Sigmoid colon (tissue), 7 donors: ENCODE results near the gene SLC22A24. TPM values are rescaled to one million over a fixed set of nuclear protein-coding genes. Genes with fewer than 3 reads are reported as not detected.
"Not testable (repeated sequence)": the region's sequence is repeated elsewhere in the genome, so short reads cannot be mapped to it uniquely, and the experiment has no call there.

Experiments
- DNase-seq: peaks from one replicate; pipeline ENCODE4 v3.0.0-alpha.2; 2019
- H3K27ac ChIP-seq, 4 donors: fragments of 200-600 bp; sonication (generic); one replicate each; pipeline ENCODE4 v1.5.1; 2016 to 2019; ENCODE audit warnings: mild to moderate bottlenecking in 1 of 4
- H3K27me3 ChIP-seq, 3 donors: fragments of 200-600 bp; sonication (generic); one replicate each; pipeline ENCODE4 v1.5.1; 2019; ENCODE audit warnings: mild to moderate bottlenecking in 1 of 3
- H3K36me3 ChIP-seq, 4 donors: fragments of 200-600 bp; sonication (generic); one replicate each; pipeline ENCODE4 v1.5.1; 2016 to 2019
- H3K4me1 ChIP-seq, 4 donors: fragments of 200-600 bp; sonication (generic); one replicate each; pipeline ENCODE4 v1.5.1; 2017 to 2019
- H3K4me3 ChIP-seq, 4 donors: fragments of 200-600 bp; sonication (generic); one replicate each; pipeline ENCODE4 v1.5.1; 2017 to 2019; ENCODE audit warnings: mild to moderate bottlenecking in 2 of 4, moderate library complexity in 1 of 4
- H3K9me3 ChIP-seq, 4 donors: fragments of 200-600 bp in 3 of 4; sonication (generic) in 3 of 4; one replicate each; pipeline versions ENCODE4 v1.5.1 to v1.6.1; 2013 to 2019
- EP300 ChIP-seq, 4 donors: sonication (generic); formaldehyde crosslinking; IDR thresholded peaks; one replicate each; pipeline ENCODE4 v1.6.1; 2017; ENCODE audit warnings: antibody characterized with exemption in 4 of 4
- POLR2A ChIP-seq, 2 donors: fragments of 450-650 bp; IDR thresholded peaks; one replicate each; pipeline ENCODE4 v1.6.1; 2016; ENCODE audit warnings: antibody characterized with exemption in 2 of 2, mild to moderate bottlenecking in 2 of 2, moderate library complexity in 2 of 2
- POLR2AphosphoS5 ChIP-seq, 4 donors: sonication (generic); formaldehyde crosslinking; IDR thresholded peaks; one replicate each; pipeline ENCODE4 v1.6.1; 2017; ENCODE audit warnings: antibody characterized with exemption in 4 of 4
- WGBS, 2 donors: extraction: QIAGEN DNeasy Blood & Tissue Kit; methylation state at CpG; one replicate each; pipeline ENCODE4 v1.1.7; 2013; 5-methylcytosine and 5-hydroxymethylcytosine counted together
- intact Hi-C: fragments of 100-400 bp; cut with DNase I; formaldehyde crosslinking; loops from one replicate; pipeline ENCODE4 v1.15.1; 2023
- polyA plus RNA-seq, 3 donors: library from polyadenylated mRNA; stranded (reverse); fragments of 200-250 nt; gene quantifications; one replicate each; pipeline ENCODE4 v1.2.3, GENCODE V29; 2013
- total RNA-seq, 4 donors: library from RNA; depleted of rRNA; stranded (reverse); fragments of >200 nt; gene quantifications; one replicate each; pipeline ENCODE4 v1.1.0, GENCODE V29; 2016
- TF ChIP-seq, protein P1 (sequence below), 4 experiments: fragments of 450-650 bp in 3 of 4; fragments of 200-600 bp in 1 of 4; IDR thresholded peaks; one replicate each; pipeline ENCODE4 v1.5.1; 2016 to 2019; ENCODE audit warnings: antibody characterized with exemption in 4 of 4, mild to moderate bottlenecking in 3 of 4, moderate library complexity in 2 of 4
- donor health status: healthy with polysubstance abuse.
- donor health status: Bipolar disorder and iron deficiency.
- donor health status: healthy.

Gene SLC22A24
- total and polyA plus RNA-seq, 7 donors = not detected

DNA sequence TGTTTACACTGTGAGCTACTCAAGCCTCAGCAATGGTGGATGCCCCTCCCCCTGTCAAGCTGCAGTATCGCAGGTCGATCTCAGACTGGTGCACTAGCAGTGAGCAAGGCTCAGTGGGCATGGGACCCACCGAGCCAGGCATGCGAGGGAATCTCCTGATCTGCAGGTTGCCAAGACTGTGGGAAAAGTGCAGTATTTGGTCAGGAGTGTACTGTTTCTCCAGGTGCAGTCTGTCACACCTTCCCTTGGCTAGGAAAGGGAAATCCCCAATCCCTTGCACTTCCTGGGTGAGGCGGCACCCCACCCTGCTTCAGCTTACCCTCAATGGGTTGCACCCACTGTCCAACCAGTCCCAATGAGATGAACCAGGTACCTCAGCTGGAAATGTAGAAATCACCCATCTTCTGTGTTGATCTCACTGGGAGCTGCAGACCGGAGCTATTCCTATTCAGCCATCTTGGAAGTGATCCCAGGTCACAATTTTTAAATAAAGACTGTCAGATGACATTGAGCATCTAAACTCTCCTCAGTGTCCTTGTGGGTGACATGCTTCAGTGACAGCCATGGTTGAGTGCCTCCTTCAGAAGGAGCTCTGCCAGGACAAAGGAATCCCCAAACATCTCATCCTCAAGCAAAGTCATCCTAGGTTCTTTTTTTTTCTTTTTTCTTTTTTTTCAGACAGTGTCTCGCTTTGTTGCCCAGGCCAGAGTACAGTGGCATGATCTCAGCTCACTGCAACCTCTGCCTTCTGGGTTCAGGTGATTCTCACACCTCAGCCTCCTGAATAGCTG, 10.8 kb downstream of the SLC22A24 start:
- H3K27me3 ChIP-seq = peaks cover 0 to 4% (median 0%) of the 10 kb centered on the region in 3 donors
- H3K4me1 ChIP-seq = no peaks in the 10 kb centered on the region
- intact Hi-C loops = no loop called here
- DNase-seq = no peak
- H3K4me3 ChIP-seq = no peak overlapping the region
- no peak overlapping the region for H3K27ac ChIP-seq
- H3K9me3 ChIP-seq = no peaks in the 10 kb centered on the region
- WGBS, 2 donors = 46 to 67% methylated on average over 7 of the region's 7 CpGs
- no peaks in the 10 kb centered on the region for H3K36me3 ChIP-seq
- TF ChIP-seq EP300 (IDR thresholded peaks at IDR 0.05) (no peak), POLR2AphosphoS5 (IDR thresholded peaks at IDR 0.05) (no peak), POLR2A (IDR thresholded peaks at IDR 0.05) (no peak)
- TF ChIP-seq, protein P1, sequence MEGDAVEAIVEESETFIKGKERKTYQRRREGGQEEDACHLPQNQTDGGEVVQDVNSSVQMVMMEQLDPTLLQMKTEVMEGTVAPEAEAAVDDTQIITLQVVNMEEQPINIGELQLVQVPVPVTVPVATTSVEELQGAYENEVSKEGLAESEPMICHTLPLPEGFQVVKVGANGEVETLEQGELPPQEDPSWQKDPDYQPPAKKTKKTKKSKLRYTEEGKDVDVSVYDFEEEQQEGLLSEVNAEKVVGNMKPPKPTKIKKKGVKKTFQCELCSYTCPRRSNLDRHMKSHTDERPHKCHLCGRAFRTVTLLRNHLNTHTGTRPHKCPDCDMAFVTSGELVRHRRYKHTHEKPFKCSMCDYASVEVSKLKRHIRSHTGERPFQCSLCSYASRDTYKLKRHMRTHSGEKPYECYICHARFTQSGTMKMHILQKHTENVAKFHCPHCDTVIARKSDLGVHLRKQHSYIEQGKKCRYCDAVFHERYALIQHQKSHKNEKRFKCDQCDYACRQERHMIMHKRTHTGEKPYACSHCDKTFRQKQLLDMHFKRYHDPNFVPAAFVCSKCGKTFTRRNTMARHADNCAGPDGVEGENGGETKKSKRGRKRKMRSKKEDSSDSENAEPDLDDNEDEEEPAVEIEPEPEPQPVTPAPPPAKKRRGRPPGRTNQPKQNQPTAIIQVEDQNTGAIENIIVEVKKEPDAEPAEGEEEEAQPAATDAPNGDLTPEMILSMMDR (IDR thresholded peaks at IDR 0.05) = no peak

DNA sequence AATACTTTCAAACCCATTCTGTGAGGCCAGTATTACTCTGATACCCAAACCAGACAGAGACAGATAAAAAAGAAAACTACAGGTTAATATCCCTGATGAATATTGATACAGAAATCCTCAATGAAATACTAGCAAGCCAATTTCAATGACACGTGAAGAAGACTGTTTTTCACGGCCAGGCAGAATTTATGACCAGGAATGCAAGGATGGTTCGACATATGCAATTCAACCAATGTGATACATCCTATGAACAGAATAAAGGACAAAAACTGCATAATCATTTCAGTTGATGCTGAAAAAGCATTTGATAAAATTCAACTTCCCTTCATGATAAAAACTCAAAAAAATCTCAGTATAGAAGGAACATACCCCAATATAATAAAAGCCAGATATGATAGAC, 44.5 kb downstream of the SLC22A24 start:
- DNase-seq = no peak
- no peak overlapping the region for H3K4me3 ChIP-seq
- 55 to 74% methylated on average over 3 of the region's 3 CpGs for WGBS, 2 donors
- H3K27ac ChIP-seq = no peak overlapping the region
- peaks cover 0 to 14% (median 7%) of the 10 kb centered on the region in 4 donors for H3K9me3 ChIP-seq
- no peaks in the 10 kb centered on the region for H3K4me1 ChIP-seq
- intact Hi-C loops = no loop called here
- TF ChIP-seq POLR2AphosphoS5 (IDR thresholded peaks at IDR 0.05) (no peak), POLR2A (IDR thresholded peaks at IDR 0.05) (no peak), EP300 (IDR thresholded peaks at IDR 0.05) (no peak)
- TF ChIP-seq, protein P1 (IDR thresholded peaks at IDR 0.05) = no peak
- H3K27me3 ChIP-seq = no peaks in the 10 kb centered on the region
- H3K36me3 ChIP-seq = no peaks in the 10 kb centered on the region

DNA sequence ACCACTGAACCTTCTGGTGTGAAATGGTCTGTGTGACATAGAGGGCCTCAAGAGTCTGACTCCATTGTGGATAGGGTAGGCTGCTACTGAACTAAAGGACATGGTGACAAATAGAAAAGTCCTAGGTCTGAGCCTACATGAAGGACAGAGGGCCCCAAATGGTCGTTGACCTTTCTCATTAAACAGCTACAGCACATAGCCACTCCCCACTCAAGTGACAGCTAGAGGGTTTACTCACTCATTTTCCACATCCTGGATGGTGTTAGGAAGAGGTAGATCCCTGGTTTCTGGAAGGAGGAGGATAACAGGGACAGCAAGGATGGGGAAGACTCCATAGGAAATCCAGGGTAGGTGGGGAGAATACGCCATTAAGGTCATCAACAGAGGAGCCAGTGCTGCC, 63.3 kb downstream of the SLC22A24 start:
- intact Hi-C loops = no loop called here
- Histone ChIP-seq H3K9me3 (no peaks in the 10 kb centered on the region), H3K36me3 (no peaks in the 10 kb centered on the region), H3K4me3 (no peak overlapping the region), H3K4me1 (no peaks in the 10 kb centered on the region), H3K27ac (no peak overlapping the region), H3K27me3 (no peaks in the 10 kb centered on the region)
- WGBS, 2 donors = 50 to 61% methylated on average over 2 of the region's 2 CpGs
- TF ChIP-seq, protein P1 (IDR thresholded peaks at IDR 0.05) = no peak
- TF ChIP-seq POLR2A (IDR thresholded peaks at IDR 0.05) (no peak), EP300 (IDR thresholded peaks at IDR 0.05) (no peak), POLR2AphosphoS5 (IDR thresholded peaks at IDR 0.05) (no peak)
- DNase-seq = no peak

DNA sequence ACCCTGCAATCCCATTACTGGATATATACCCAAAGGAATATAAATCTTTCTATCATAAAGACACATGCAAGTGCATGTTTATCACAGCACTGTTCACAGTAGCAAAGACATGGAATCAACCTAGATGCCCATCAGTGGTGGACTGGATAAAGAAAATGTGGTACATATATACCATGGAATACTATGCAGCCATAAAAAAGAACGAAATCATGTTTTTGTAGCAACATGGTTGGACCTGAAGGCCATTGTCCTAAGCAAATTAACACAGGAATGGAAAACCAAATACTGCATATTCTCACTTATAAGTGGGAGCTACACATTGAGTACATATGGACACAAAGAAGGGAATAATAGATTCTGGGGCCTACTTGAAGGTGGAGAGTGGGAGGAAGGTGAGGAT, 97.8 kb downstream of the SLC22A24 start:
- H3K36me3 ChIP-seq, H3K4me1 ChIP-seq, intact Hi-C loops, H3K4me3 ChIP-seq, DNase-seq, H3K9me3 ChIP-seq, H3K27me3 ChIP-seq, H3K27ac ChIP-seq: not testable (repeated sequence)
- 55 to 69% methylated on average over 1 of the region's 1 CpG for WGBS, 2 donors

DNA sequence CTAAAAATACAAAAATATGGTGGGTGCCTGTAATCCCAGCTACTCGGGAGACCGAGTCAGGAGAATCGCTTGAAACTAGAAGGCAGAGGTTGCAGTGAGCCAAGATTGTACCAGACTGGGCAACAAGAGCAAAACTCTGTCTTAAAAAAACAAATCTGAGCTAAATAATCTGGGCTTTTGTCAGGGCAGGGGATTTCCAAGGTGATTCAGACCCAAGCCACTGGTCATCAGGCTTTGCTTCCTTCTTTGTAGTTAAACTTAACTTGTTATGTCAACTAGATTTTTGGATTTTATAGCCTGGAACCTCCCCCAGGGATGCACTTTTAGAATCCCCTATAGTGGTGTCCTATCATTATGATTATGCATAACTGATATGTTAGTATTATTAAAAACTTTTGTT, 101.4 kb downstream of the SLC22A24 start:
- no peak for TF ChIP-seq EP300 (IDR thresholded peaks at IDR 0.05)
- TF ChIP-seq, protein P1 (IDR thresholded peaks at IDR 0.05) = no peak
- TF ChIP-seq POLR2A (IDR thresholded peaks at IDR 0.05) = no peak
- TF ChIP-seq POLR2AphosphoS5 (IDR thresholded peaks at IDR 0.05) = no peak
- H3K4me3 ChIP-seq = no peak overlapping the region
- WGBS, 2 donors = 93 to 95% methylated on average over 3 of the region's 3 CpGs

More for the DNA sequence above, 101.4 kb downstream of the SLC22A24 start:
- DNase-seq = no peak
- no peaks in the 10 kb centered on the region for H3K4me1 ChIP-seq
- no peaks in the 10 kb centered on the region for H3K9me3 ChIP-seq
- intact Hi-C loops = no loop called here
- no peaks in the 10 kb centered on the region for H3K36me3 ChIP-seq
- no peak overlapping the region for H3K27ac ChIP-seq
- no peaks in the 10 kb centered on the region for H3K27me3 ChIP-seq
